Neural cell (in vitro differentiated cells): Measurements from ENCODE around the gene PROSER2. TPM values are rescaled to one million over a fixed set of nuclear protein-coding genes. Genes with fewer than 3 reads are reported as not detected.

Experiments
- H2AFZ ChIP-seq: fragments of 200-600, 300-800 bp; sonication (generic), shearing (Covaris generic); 2 replicates; pipeline ENCODE4 v1.6.0; 2014; ENCODE audit warnings: low read depth, mild to moderate bottlenecking, antibody characterized with exemption, low read length, moderate library complexity
- H3F3A ChIP-seq: fragments of 200-600 bp; shearing (Covaris generic); 2 replicates; pipeline ENCODE4 v1.6.1; 2016; ENCODE audit warnings: mild to moderate bottlenecking, moderate library complexity, mixed read lengths, antibody characterized with exemption, low read length; ENCODE audit not compliant: insufficient read depth, poor library complexity, severe bottlenecking
- H3K27ac ChIP-seq: fragments of 200-600, 300-800 bp; sonication (generic), shearing (Covaris generic); 2 replicates; pipeline ENCODE4 v1.5.1; 2014; ENCODE audit warnings: mild to moderate bottlenecking, low read length, moderate library complexity
- H3K27me3 ChIP-seq: fragments of 300-800, 200-600 bp; sonication (generic), shearing (Covaris generic); 2 replicates; pipeline ENCODE4 v1.6.0; 2014; ENCODE audit warnings: mild to moderate bottlenecking, low read depth, low read length, moderate library complexity; ENCODE audit not compliant: insufficient read depth
- H3K36me3 ChIP-seq: fragments of 300-800, 200-600 bp; sonication (generic), shearing (Covaris generic); 2 replicates; pipeline ENCODE4 v1.5.1; 2014; ENCODE audit warnings: mild to moderate bottlenecking, antibody characterized with exemption, low read length, moderate library complexity; ENCODE audit not compliant: insufficient read depth
- H3K4me2 ChIP-seq: fragments of 300-800, 200-600 bp; sonication (generic), shearing (Covaris generic); 2 replicates; pipeline ENCODE4 v1.6.0; 2014; ENCODE audit warnings: mild to moderate bottlenecking, low read length
- H3K4me3 ChIP-seq: fragments of 300-800, 200-600 bp; sonication (generic), shearing (Covaris generic); 2 replicates; pipeline ENCODE4 v1.5.1; 2014; ENCODE audit warnings: mild to moderate bottlenecking, low read length, moderate library complexity
- H3K79me2 ChIP-seq: fragments of 200-600 bp; shearing (Covaris generic); replicated peaks from 2 replicates; pipeline ENCODE4 v1.6.0; 2014; ENCODE audit warnings: mild to moderate bottlenecking, low read length, moderate library complexity; ENCODE audit not compliant: insufficient read depth
- H3K9ac ChIP-seq: fragments of 300-800, 200-600 bp; sonication (generic), shearing (Covaris generic); 2 replicates; pipeline ENCODE4 v1.6.1; 2016; ENCODE audit warnings: mild to moderate bottlenecking, low read length, mixed read lengths
- H3K9me2 ChIP-seq: fragments of 200-600 bp; shearing (Covaris generic); 2 replicates; pipeline ENCODE4 v1.6.1; 2016; ENCODE audit warnings: mild to moderate bottlenecking, low read length, mixed read lengths; ENCODE audit not compliant: insufficient read depth
- H3K9me3 ChIP-seq: fragments of 200-600, 300-800 bp; sonication (generic), shearing (Covaris generic); 2 replicates; pipeline ENCODE4 v1.6.1; 2016; ENCODE audit warnings: mild to moderate bottlenecking, mixed run types, low read length, moderate library complexity, mixed read lengths
- H4K20me1 ChIP-seq: fragments of 200-600 bp; shearing (Covaris generic); 2 replicates; pipeline ENCODE4 v1.6.1; 2016; ENCODE audit warnings: mild to moderate bottlenecking, mixed run types; ENCODE audit not compliant: insufficient read depth
- EP300 ChIP-seq: fragments of 450-650 bp; conservative IDR thresholded peaks from 2 replicates; pipeline ENCODE4 v1.6.1; 2014; ENCODE audit warnings: antibody characterized with exemption, mild to moderate bottlenecking, moderate library complexity; ENCODE audit not compliant: poor library complexity, severe bottlenecking
- EZH2 ChIP-seq: fragments of 200-600, 300-800 bp; shearing (Covaris generic), sonication (generic); IDR thresholded peaks from 2 replicates; pipeline ENCODE4 v1.6.1; 2014; ENCODE audit warnings: antibody characterized with exemption, low read length, borderline replicate concordance, mild to moderate bottlenecking; ENCODE audit not compliant: insufficient read depth, poor library complexity, severe bottlenecking
- MXI1 ChIP-seq: fragments of 450-650 bp; conservative IDR thresholded peaks from 2 replicates; pipeline ENCODE4 v1.6.1; 2014; ENCODE audit warnings: antibody characterized with exemption, mild to moderate bottlenecking; ENCODE audit not compliant: poor library complexity, severe bottlenecking
- POLR2AphosphoS5 ChIP-seq: IDR thresholded peaks from 2 replicates; pipeline ENCODE4 v1.6.1; 2012
- RAD21 ChIP-seq: fragments of 450-650 bp; conservative IDR thresholded peaks from 2 replicates; pipeline ENCODE4 v1.6.1; 2014; ENCODE audit warnings: antibody characterized with exemption, mild to moderate bottlenecking, moderate library complexity
- SMC3 ChIP-seq: fragments of 450-650 bp; conservative IDR thresholded peaks from 2 replicates; pipeline ENCODE4 v1.6.1; 2014; ENCODE audit warnings: antibody characterized with exemption, mild to moderate bottlenecking, moderate library complexity; ENCODE audit not compliant: poor library complexity
- TAF1 ChIP-seq: IDR thresholded peaks from 2 replicates; pipeline ENCODE4 v1.6.1; 2012; ENCODE audit warnings: low read depth
- polyA plus RNA-seq: library from polyadenylated mRNA; depleted of rRNA; stranded (reverse); fragments of >200 nt; gene quantifications from 2 replicates; pipeline ENCODE4 v1.2.3, GENCODE V29; 2014
- TF ChIP-seq, protein P1 (sequence below): fragments of 450-650 bp; IDR thresholded peaks from 2 replicates; pipeline ENCODE4 v1.5.1; 2014; ENCODE audit warnings: antibody characterized with exemption, mild to moderate bottlenecking, moderate library complexity; ENCODE audit not compliant: poor library complexity, severe bottlenecking
- TF ChIP-seq, protein P2 (sequence below): IDR thresholded peaks from 2 replicates; pipeline ENCODE4 v1.6.1; 2012; ENCODE audit warnings: borderline replicate concordance

The PROSER2 gene
- polyA plus RNA-seq, 1 donor from 2014 or later: 1.1 TPM

DNA sequence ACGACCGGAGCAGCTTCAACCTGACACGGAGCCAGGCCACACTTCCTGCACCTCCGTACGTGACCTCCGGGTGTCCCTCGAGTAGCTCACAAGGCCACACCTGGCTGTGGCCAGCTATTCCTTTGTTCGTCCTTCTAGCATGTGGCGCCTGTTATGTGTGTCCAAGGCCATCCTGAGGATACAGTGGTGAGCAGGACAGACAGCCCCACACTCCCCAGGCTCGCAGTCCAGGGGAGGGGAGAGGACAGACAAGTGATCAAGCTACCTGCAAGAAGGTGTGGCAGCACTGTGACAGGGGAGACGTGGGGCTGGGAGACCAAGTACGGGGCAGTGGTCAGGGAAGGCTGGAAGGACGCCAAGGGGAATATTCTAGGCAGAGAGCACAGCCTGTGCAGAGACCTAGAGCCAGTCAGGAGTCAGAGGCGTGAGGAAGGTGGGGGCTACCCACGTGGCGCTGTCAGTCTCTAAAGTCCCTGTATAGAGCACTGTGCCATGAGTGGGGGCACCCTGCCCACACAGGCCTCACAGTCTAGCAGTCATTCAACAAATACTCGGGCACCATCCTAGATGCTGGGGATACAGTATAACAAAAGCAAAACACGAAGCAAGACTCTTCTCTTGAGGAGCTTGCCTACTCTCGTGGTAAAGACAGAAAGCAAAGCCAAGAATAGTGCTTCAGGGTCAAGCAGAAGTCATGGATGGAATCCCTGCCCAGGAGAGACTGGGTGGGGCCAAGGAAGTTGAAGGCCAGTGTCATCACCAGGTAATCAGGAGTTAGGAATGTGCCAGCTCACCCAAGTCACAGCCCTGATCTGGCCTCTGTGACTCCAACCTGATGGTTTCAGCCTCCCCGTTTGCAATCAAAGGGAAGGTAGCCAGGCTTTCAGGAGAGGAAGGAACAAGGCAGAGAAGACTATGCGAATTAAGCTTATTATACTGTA, 58.6 kb downstream of the PROSER2 start:
- Histone ChIP-seq H4K20me1 (no peaks in the 10 kb centered on the region), H3K9me2 (no peaks in the 10 kb centered on the region), H3K36me3 (no peaks in the 10 kb centered on the region), H3K4me3 (no peak overlapping the region), H3F3A (no peaks in the 10 kb centered on the region), H3K27ac (no peak overlapping the region), H3K9ac (no peak overlapping the region), H3K4me2 (no peak overlapping the region), H2AFZ (no peak overlapping the region), H3K79me2 (no peaks in the 10 kb centered on the region), H3K9me3 (no peaks in the 10 kb centered on the region), H3K27me3 (no peaks in the 10 kb centered on the region)
- TF ChIP-seq, protein P1, sequence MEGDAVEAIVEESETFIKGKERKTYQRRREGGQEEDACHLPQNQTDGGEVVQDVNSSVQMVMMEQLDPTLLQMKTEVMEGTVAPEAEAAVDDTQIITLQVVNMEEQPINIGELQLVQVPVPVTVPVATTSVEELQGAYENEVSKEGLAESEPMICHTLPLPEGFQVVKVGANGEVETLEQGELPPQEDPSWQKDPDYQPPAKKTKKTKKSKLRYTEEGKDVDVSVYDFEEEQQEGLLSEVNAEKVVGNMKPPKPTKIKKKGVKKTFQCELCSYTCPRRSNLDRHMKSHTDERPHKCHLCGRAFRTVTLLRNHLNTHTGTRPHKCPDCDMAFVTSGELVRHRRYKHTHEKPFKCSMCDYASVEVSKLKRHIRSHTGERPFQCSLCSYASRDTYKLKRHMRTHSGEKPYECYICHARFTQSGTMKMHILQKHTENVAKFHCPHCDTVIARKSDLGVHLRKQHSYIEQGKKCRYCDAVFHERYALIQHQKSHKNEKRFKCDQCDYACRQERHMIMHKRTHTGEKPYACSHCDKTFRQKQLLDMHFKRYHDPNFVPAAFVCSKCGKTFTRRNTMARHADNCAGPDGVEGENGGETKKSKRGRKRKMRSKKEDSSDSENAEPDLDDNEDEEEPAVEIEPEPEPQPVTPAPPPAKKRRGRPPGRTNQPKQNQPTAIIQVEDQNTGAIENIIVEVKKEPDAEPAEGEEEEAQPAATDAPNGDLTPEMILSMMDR: no peak
- TF ChIP-seq MXI1: no peak
- TF ChIP-seq EP300: no peak
- TF ChIP-seq RAD21: no peak
- TF ChIP-seq, protein P2, sequence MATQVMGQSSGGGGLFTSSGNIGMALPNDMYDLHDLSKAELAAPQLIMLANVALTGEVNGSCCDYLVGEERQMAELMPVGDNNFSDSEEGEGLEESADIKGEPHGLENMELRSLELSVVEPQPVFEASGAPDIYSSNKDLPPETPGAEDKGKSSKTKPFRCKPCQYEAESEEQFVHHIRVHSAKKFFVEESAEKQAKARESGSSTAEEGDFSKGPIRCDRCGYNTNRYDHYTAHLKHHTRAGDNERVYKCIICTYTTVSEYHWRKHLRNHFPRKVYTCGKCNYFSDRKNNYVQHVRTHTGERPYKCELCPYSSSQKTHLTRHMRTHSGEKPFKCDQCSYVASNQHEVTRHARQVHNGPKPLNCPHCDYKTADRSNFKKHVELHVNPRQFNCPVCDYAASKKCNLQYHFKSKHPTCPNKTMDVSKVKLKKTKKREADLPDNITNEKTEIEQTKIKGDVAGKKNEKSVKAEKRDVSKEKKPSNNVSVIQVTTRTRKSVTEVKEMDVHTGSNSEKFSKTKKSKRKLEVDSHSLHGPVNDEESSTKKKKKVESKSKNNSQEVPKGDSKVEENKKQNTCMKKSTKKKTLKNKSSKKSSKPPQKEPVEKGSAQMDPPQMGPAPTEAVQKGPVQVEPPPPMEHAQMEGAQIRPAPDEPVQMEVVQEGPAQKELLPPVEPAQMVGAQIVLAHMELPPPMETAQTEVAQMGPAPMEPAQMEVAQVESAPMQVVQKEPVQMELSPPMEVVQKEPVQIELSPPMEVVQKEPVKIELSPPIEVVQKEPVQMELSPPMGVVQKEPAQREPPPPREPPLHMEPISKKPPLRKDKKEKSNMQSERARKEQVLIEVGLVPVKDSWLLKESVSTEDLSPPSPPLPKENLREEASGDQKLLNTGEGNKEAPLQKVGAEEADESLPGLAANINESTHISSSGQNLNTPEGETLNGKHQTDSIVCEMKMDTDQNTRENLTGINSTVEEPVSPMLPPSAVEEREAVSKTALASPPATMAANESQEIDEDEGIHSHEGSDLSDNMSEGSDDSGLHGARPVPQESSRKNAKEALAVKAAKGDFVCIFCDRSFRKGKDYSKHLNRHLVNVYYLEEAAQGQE: no peak
- no peak for TF ChIP-seq SMC3
- no peak for TF ChIP-seq POLR2AphosphoS5
- no peak for TF ChIP-seq EZH2
- TF ChIP-seq TAF1: no peak

DNA sequence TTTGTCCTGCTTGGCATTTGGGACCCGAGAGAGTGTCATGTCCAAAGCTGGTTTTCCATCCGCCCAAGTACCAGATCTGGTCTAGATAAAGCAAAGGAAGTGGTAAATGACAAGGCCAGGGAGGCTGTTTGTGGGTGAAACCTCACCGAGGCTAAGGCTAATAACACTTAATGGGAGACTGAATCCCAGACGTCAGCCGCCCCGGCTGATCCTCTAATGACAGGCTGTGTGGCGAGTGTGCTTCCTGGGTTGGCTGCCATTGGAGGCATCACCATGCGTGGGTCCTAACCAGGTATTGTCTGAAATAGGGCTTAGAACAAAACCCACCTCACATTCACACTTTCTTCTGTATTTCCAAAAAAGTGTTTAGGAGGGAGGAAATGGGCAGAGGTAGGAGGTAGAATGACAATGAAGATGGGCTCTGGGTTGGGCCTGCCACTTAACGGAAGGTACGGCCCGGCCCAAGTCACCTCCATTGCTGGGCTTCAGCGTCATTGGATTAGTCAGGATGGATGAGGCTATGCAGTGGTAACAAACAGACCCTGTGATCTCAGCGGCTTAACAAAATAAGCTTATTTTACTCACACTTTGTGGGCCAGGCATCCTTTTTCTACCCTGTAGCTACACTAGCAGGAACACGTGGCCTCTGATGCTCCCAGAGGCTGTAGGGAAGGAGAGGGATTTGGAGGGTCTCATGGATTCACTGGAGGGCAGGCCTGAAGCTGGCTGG, 59.7 kb downstream of the PROSER2 start:
- H3K36me3 ChIP-seq: no peaks in the 10 kb centered on the region
- H3K4me2 ChIP-seq: no peak overlapping the region
- no peak for TF ChIP-seq POLR2AphosphoS5
- TF ChIP-seq SMC3: no peak
- no peak for TF ChIP-seq TAF1
- no peak overlapping the region for H3K4me3 ChIP-seq
- no peaks in the 10 kb centered on the region for H3K9me2 ChIP-seq
- no peak overlapping the region for H3K9ac ChIP-seq
- no peaks in the 10 kb centered on the region for H3K9me3 ChIP-seq
- no peaks in the 10 kb centered on the region for H4K20me1 ChIP-seq
- no peak overlapping the region for H3K27ac ChIP-seq
- H3F3A ChIP-seq: no peaks in the 10 kb centered on the region
- H3K27me3 ChIP-seq: no peaks in the 10 kb centered on the region
- H3K79me2 ChIP-seq: no peaks in the 10 kb centered on the region
- no peak overlapping the region for H2AFZ ChIP-seq
